Astrocyte (in vitro differentiated cells and primary cell): ENCODE results near the gene EEA1.

ENCODE experiments used
- CTCF ChIP-seq: IDR thresholded peaks from 2 replicates; pipeline ENCODE4 v1.5.1; 2011; ENCODE audit warnings: low read depth, mild to moderate bottlenecking, inconsistent platforms, low read length, moderate library complexity; ENCODE audit not compliant: insufficient read depth
- EZH2 ChIP-seq: IDR thresholded peaks from 2 replicates; pipeline ENCODE4 v1.6.1; 2012; ENCODE audit warnings: mild to moderate bottlenecking, low read length, inconsistent platforms; ENCODE audit not compliant: insufficient read depth

- TF ChIP-seq CTCF (no peak), EZH2 (no peak)
These were observed 14.6 kb upstream of the EEA1 start for GRCh38 chr12:92943482-92944250.
